Spleen (tissue), 7 donors: ENCODE measurements around the gene TRIM72.

Experiments
- CTCF ChIP-seq, 11 experiments: fragments of 200-600 bp in 7 of 11; fragments of 450-650 bp in 4 of 11; sonication (generic) in 4 of 11; IDR thresholded peaks in 8 of 11; conservative IDR thresholded peaks in 3 of 11; 1 replicate in 7 of 11; 2 replicates in 4 of 11; pipeline versions ENCODE4 v1.4.0 to v1.8.0; 2016 to 2021; ENCODE audit warnings: antibody characterized with exemption in 11 of 11, inconsistent platforms in 4 of 11, mild to moderate bottlenecking in 1 of 11
- POLR2A ChIP-seq, 3 donors: fragments of 450-650 bp; IDR thresholded peaks; one replicate each; pipeline ENCODE4 v1.5.1; 2017; ENCODE audit warnings: antibody characterized with exemption in 3 of 3, mild to moderate bottlenecking in 1 of 3
- donor health status: DM: no; HTN: no; CAD: no; lungs with moderate emphysema.
- donor health status: DM: no; HTN: no; CAD: no.
- donor health status: DM: no; HTN: no; CAD: no.

GRCh38 chr16:31181102-31181830 is 32.7 kb upstream of the TRIM72 start:
- TF ChIP-seq CTCF (IDR thresholded peaks at IDR 0.05 in 8 of 11, conservative IDR thresholded peaks at IDR 0.05 in 3 of 11) (no peak), POLR2A (IDR thresholded peaks at IDR 0.05) (no peak)
